AG04449 (cell line): ENCODE data around the gene FBXL12.

Experiments used
- CTCF ChIA-PET: fragments of 350-600 bp; formaldehyde crosslinking; extraction: SDS; loops from one replicate; lab custom pipeline; 2021; ENCODE audit warnings: antibody characterized with exemption; lab: Yijun Ruan, JAX
- POLR2A ChIA-PET: fragments of 400-600, 350-600 bp; formaldehyde crosslinking; extraction: SDS; loops from one replicate; lab custom pipeline; 2020; ENCODE audit warnings: antibody characterized with exemption, inconsistent platforms; lab: Yijun Ruan, JAX
- DNase-seq: peaks from one replicate; pipeline ENCODE4 v3.0.0-alpha.2; 2010; ENCODE audit warnings: low read depth, low spot score
- H3K4me3 ChIP-seq: 2 replicates; pipeline ENCODE4 v1.5.1; 2011; ENCODE audit warnings: low read depth, mild to moderate bottlenecking, control low read depth, low read length
- TF ChIP-seq, protein P1 (sequence below): IDR thresholded peaks from one replicate; pipeline ENCODE4 v1.5.1; 2011; ENCODE audit warnings: mild to moderate bottlenecking, moderate library complexity, low read length, control low read depth, inconsistent platforms; ENCODE audit not compliant: insufficient read depth; ENCODE audit errors: missing control alignments

The FBXL12 gene

DNA sequence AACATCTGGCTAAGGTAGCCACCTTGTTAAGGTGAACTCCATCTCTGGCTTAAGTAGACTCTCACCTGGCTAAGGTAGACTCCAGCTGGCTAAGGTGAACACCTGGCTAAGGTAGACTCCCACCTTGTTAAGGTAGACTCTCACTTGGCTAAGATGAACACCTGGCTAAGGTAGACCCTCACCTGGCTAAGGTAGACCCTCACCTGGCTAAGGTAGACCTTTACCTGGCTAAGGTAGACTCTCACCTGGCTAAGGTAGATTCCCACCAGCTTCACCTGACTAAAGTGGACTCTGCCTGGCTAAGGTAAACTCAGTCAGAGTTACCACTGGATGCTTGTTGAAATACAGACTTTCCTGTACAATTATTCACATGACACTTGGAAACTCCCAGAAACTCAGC lies 39.9 kb upstream of the FBXL12 start:
- TF ChIP-seq, protein P1, sequence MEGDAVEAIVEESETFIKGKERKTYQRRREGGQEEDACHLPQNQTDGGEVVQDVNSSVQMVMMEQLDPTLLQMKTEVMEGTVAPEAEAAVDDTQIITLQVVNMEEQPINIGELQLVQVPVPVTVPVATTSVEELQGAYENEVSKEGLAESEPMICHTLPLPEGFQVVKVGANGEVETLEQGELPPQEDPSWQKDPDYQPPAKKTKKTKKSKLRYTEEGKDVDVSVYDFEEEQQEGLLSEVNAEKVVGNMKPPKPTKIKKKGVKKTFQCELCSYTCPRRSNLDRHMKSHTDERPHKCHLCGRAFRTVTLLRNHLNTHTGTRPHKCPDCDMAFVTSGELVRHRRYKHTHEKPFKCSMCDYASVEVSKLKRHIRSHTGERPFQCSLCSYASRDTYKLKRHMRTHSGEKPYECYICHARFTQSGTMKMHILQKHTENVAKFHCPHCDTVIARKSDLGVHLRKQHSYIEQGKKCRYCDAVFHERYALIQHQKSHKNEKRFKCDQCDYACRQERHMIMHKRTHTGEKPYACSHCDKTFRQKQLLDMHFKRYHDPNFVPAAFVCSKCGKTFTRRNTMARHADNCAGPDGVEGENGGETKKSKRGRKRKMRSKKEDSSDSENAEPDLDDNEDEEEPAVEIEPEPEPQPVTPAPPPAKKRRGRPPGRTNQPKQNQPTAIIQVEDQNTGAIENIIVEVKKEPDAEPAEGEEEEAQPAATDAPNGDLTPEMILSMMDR, result no peak
- no peak overlapping the region for H3K4me3 ChIP-seq
- CTCF ChIA-PET, result interaction anchor here (3.2 kb wide), 1 partner anchor 12 kb away, joined by 23 read pairs; no protein-coding TSS in a partner anchor
- POLR2A ChIA-PET, result no interaction called here
- no peak for DNase-seq

DNA sequence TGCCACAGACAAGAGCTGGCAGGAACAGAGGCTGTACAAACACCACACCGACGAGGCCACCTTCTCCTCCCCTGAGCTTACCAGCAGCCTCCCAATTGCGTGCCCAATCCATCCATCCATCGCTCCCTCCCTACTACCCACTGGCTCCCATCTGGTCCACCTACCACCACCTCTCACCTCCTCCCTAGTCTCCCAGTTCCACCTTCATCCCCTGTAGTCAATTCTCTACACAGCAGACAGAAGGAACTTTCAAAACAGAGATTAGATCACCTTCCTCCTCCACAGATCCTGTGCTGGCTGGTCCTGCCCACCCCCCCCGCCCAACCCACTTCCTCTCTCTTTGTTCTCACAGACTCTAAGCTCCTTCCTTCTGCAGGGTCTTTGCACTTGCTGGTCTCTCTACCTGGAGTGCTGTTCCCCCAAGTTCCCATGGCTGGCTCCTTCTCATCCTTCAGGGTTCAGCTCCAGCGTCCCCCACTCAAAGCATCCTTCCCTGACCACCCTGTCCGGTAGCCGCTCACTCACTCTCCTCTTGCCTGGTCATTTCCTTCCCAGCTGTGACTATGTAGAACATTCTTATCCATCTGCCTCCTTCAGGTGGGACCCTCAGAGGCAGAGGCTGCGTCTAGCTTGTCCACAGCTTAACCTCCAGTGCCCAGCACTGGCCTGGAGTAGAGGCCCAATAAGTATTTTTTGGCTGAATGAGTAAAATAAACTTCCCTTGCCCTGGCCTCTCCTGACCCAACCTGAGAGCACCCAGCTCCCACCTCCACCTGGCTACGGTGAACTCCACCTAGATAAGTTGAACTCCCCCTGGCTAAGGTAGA lies 39.3 kb upstream of the FBXL12 start:
- CTCF ChIA-PET, result interaction anchor here (3.2 kb wide), 1 partner anchor 11 kb away, joined by 23 read pairs; no protein-coding TSS in a partner anchor
- POLR2A ChIA-PET, result no interaction called here
- TF ChIP-seq, protein P1, result no peak
- H3K4me3 ChIP-seq, result no peak overlapping the region
- DNase-seq, result no peak

DNA sequence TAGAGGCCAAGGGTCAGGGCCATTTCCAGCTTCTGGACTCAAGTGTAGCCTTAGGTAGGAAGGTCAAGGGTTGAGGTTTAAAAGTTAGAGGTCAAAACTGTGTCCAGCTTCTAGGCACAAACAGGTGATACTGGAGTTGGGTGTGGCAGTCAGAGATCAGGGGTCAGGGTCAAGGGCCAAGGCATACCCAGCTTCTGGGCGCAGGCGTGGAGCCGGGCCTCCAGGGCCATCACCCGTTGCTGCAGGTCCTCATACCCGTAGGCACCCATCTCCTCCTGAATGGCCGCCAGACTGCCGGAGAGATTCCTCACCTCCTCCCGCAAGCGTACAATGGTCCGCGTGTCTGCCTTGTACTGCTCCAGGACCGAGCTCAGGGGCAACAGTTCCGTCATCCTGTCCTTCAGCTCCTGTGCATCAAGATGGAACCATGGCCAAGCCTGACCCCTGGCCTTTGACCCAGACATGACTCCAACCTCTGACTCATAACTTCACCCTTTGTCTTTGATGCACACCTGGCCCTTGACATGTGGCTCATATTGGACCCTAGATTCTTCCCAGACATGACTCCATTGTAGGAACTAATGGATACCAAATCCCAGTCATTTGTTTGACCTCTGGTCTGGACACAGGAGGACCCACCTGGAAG lies 38.3 kb upstream of the FBXL12 start:
- ChIA-PET POLR2A (interaction anchor here (1.4 kb wide), 1 partner anchor 29 kb away, joined by 3 read pairs; the partner anchor contains the start of gene UBL5), CTCF (interaction anchor here (3.2 kb wide), 1 partner anchor 10 kb away, joined by 23 read pairs; no protein-coding TSS in a partner anchor)
- TF ChIP-seq, protein P1, result no peak
- H3K4me3 ChIP-seq, result no peak overlapping the region
- no peak for DNase-seq

DNA sequence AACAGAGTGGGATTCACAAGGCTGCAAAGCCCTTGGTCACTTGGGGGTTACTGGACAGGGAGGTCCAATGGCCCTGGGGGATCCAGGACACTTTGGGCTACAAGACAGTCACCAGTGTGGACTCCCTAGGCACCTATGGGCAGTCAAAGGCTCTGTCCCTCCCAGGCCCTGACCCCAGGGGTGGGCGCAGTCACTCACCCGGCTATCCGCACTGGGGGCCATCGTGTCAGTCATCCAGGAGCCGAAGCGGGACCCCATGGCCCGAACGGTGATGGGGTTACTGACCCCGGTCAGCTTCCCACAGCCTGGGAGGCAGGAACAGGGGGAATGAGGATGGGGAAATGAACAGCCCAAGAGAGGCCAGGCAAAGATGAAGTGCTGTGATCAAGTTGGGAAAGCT lies 37.7 kb upstream of the FBXL12 start:
- ChIA-PET CTCF (interaction anchor here (3.2 kb wide), 1 partner anchor 10 kb away, joined by 23 read pairs; no protein-coding TSS in a partner anchor), POLR2A (interaction anchor here (1.4 kb wide), 1 partner anchor 29 kb away, joined by 3 read pairs; the partner anchor contains the start of gene UBL5)
- DNase-seq, result no peak
- no peak overlapping the region for H3K4me3 ChIP-seq
- TF ChIP-seq, protein P1, result no peak

DNA sequence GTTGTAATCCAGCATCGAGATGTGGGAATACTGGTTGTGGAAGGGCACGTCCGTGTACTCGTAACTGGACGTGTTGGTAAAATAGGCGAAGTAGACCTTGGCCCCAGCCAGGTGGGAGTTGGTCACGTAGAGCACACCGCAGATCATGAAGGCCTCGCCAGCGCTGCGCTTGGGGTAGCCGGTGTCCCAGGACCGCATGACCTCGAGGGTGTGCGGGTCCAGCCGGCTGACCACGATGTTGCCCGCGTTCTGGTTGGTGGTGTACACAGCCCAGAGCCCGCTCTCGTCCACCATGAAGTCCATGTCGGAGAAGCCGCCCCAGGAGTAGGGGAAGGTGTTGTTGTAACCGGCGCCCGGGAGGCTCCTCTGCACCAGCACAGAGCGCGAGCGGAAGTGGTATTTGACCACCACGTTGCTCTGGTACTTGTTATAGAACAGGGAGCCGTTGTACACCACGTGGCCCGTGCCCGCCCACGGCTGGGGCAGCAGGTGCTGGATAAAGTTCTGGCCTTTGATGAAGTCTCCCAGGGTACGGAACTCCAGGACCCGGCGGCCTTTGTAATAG lies 35.5 kb upstream of the FBXL12 start:
- no peak overlapping the region for H3K4me3 ChIP-seq
- TF ChIP-seq, protein P1, result no peak
- ChIA-PET CTCF (no interaction called here), POLR2A (no interaction called here)
- no peak for DNase-seq
